Skeletal muscle tissue (tissue), 4 donors: Measurements from ENCODE around the gene C14orf180. TPM values are rescaled to one million over a fixed set of nuclear protein-coding genes. Genes with fewer than 3 reads are reported as not detected.

Source experiments
- H3K27ac ChIP-seq: one replicate; pipeline ENCODE4 v1.7.0; 2013; ENCODE audit warnings: mild to moderate bottlenecking, low read depth, low read length, inconsistent platforms
- H3K27me3 ChIP-seq, 3 donors: one replicate each; pipeline ENCODE4 v1.7.0; 2013; ENCODE audit warnings: low read length in 3 of 3; ENCODE audit not compliant: control insufficient read depth in 3 of 3, insufficient read depth in 3 of 3
- H3K36me3 ChIP-seq, 3 donors: one replicate each; pipeline ENCODE4 v1.7.0; 2013; ENCODE audit warnings: low read length in 3 of 3; ENCODE audit not compliant: control insufficient read depth in 3 of 3, insufficient read depth in 3 of 3
- H3K4me1 ChIP-seq, 3 donors: one replicate each; pipeline ENCODE4 v1.7.0; 2013; ENCODE audit warnings: low read length in 3 of 3, mild to moderate bottlenecking in 3 of 3; ENCODE audit not compliant: control insufficient read depth in 3 of 3, insufficient read depth in 3 of 3
- H3K4me3 ChIP-seq, 3 donors: one replicate each; pipeline ENCODE4 v1.7.0; 2013; ENCODE audit warnings: low read length in 3 of 3
- H3K9ac ChIP-seq, 3 donors: one replicate each; pipeline ENCODE4 v1.7.0; 2013; ENCODE audit warnings: low read length in 3 of 3, mild to moderate bottlenecking in 3 of 3, moderate library complexity in 2 of 3, low read depth in 1 of 3
- H3K9me3 ChIP-seq, 3 donors: one replicate each; pipeline ENCODE4 v1.7.0; 2013; ENCODE audit warnings: low read length in 3 of 3; ENCODE audit not compliant: control insufficient read depth in 3 of 3
- total RNA-seq: library from RNA; depleted of rRNA; stranded (reverse); fragments of >200 nt; gene quantifications from one replicate; pipeline ENCODE4 v1.2.3, GENCODE V29; 2014
- donor health status: Osteomylitis.

Gene C14orf180
- total RNA-seq, 1 donor from 2014 or later = 3.7 TPM

DNA sequence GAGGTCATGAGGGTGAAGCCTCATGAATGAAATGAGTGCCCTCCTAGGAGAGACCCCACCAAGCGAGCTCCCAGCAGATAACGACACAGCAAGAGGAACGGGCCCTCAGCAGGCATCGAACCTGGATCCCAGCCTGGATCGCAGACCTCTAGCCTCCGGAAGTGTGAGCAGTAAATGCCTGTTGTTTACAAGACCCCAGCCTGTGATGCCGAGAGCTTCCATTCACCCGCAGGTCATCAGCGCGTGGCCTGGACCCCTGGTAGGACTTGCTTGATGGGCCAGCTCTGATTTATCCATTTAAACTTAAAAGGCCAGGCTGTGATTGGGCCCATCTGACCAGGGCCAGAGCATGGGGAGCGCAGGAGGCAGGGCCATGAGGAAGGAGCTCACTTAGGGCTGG, 18.0 kb downstream of the C14orf180 start:
- Histone ChIP-seq H3K9me3 (no peaks in the 10 kb centered on the region), H3K27me3 (peaks cover 51 to 78% (median 61%) of the 10 kb centered on the region in 3 donors), H3K4me3 (no peak overlapping the region), H3K9ac (no peak overlapping the region), H3K4me1 (peaks cover 0 to 9% (median 8%) of the 10 kb centered on the region in 3 donors), H3K27ac (no peak overlapping the region), H3K36me3 (no peaks in the 10 kb centered on the region)

DNA sequence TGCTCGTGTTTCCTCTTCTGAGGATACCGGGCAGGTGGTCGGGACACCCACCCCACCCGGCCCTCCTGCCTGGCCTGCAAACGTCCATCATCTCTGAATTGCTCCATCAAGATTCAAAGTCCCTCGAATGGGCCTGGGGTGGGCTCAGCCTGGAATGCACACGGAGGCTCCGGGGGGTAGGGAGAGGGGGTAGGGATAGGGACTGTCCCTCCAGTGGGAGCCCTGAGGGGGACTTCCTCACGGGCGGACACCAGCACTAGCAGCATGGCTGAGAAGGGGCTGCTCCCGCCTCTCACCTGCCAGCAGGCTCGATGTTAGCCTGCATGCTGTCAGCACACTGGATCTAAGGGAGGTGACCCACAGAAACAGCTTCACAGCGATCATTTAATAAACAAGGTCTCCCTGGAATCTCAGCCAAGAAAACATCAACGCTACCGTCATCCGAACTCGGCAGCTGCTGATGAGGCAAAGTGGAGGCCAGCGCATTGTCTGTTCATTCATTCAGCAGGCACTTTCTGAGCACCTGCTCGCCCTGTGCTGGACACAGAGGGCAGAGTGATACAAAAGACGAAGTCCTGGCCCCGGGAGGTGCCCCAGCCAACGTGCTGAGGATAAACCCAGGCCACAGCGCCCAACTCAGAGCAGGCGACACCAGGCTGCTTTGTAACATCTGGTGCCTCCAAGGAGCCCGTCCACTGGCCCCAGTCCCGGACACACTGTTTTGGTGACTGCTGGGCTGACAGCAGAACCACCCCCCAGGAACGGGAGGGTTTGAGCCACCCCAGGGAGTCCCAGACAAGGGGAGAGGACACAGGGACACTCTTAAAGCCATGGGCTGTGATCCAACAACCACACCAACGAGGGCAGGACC, 18.7 kb downstream of the C14orf180 start:
- H3K27me3 ChIP-seq = peaks cover 56 to 84% (median 67%) of the 10 kb centered on the region in 3 donors
- H3K9me3 ChIP-seq = no peaks in the 10 kb centered on the region
- H3K4me3 ChIP-seq = no peak overlapping the region
- H3K27ac ChIP-seq = no peak overlapping the region
- H3K9ac ChIP-seq = no peak overlapping the region
- peaks cover 0 to 9% (median 8%) of the 10 kb centered on the region in 3 donors for H3K4me1 ChIP-seq
- H3K36me3 ChIP-seq = no peaks in the 10 kb centered on the region

- H3K4me1 ChIP-seq = peaks cover 0 to 9% (median 8%) of the 10 kb centered on the region in 3 donors
- peaks cover 56 to 85% (median 71%) of the 10 kb centered on the region in 3 donors for H3K27me3 ChIP-seq
- no peak overlapping the region for H3K27ac ChIP-seq
- H3K9me3 ChIP-seq = no peaks in the 10 kb centered on the region
- H3K36me3 ChIP-seq = no peaks in the 10 kb centered on the region
- H3K4me3 ChIP-seq = no peak overlapping the region
- no peak overlapping the region for H3K9ac ChIP-seq
Observed at GRCh38 chr14:104598910-104599273, 19.3 kb downstream of the C14orf180 start.

DNA sequence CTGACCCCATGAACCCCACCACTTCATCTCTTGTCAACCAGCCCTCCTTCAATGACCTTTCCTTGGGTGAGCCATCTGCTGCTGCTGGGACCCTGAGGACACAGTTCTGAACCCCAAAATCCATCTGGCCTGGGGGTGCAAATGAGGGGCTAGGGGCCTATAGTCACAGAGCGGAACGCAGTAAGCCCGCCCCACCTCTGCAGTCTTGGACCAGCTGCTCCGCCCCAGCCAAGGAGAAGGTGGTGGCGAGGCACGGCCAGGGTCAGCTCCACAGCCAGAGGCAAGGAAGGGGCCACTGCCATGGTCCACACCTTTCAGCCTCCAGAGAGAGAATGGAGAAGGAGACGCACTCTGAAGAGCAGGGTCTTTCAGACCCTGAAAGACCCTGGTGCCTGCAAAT, 19.9 kb downstream of the C14orf180 start:
- peaks cover 0 to 9% (median 8%) of the 10 kb centered on the region in 3 donors for H3K4me1 ChIP-seq
- H3K27me3 ChIP-seq = peaks cover 59 to 87% (median 74%) of the 10 kb centered on the region in 3 donors
- H3K36me3 ChIP-seq = no peaks in the 10 kb centered on the region
- no peak overlapping the region for H3K27ac ChIP-seq
- no peaks in the 10 kb centered on the region for H3K9me3 ChIP-seq
- no peak overlapping the region for H3K9ac ChIP-seq
- H3K4me3 ChIP-seq = no peak overlapping the region

DNA sequence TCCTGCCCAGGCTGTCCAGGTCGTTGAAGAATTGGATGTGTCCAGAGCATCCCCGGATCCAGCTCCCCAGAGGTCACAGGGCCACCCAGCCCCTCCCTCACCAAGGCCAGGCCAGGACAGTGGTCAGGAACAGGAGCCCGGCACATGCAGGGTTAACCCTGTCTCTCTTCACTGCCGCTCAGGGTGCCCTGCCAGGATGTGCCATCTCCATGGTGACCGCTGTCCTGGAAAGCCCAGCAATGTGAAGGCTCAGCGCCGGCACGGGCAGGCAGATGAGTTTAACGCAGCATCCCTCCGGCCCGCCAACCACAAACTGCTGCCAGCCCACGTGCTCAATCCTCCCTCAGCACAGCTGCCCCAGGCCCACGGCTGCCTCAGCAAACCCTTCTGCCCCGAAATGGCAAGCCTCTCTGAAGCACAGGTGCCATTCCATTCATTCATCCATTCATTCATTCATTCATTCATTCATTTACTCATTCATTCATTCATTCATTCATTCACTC, 20.6 kb downstream of the C14orf180 start:
- H3K27ac ChIP-seq = no peak overlapping the region
- H3K4me1 ChIP-seq = peaks cover 0 to 9% (median 8%) of the 10 kb centered on the region in 3 donors
- H3K36me3 ChIP-seq = no peaks in the 10 kb centered on the region
- peaks cover 63 to 90% (median 75%) of the 10 kb centered on the region in 3 donors for H3K27me3 ChIP-seq
- no peaks in the 10 kb centered on the region for H3K9me3 ChIP-seq
- H3K9ac ChIP-seq = no peak overlapping the region
- no peak overlapping the region for H3K4me3 ChIP-seq

DNA sequence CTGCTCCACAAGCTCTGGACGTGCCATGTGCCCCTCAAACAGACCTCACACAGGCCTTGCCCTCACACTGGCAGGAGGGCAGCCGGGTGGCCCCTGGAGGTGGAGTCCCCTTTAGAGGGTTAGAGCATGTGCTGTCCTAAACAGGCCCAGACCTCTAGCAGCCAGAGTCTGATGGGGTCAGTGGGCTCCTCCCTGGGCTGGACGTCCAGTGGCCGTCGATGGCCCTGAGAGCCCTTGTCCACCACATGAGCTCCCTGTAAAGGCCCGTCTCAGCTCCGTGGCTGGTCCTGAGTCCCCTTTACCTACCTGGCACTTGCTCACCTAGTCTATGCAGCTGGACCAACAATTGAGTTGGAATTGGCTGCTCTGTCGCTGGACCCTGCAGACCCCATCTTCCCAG, 21.2 kb downstream of the C14orf180 start:
- no peak overlapping the region for H3K9ac ChIP-seq
- peaks cover 62 to 86% (median 75%) of the 10 kb centered on the region in 3 donors for H3K27me3 ChIP-seq
- H3K9me3 ChIP-seq = no peaks in the 10 kb centered on the region
- no peak overlapping the region for H3K4me3 ChIP-seq
- H3K27ac ChIP-seq = no peak overlapping the region
- H3K4me1 ChIP-seq = peaks cover 0 to 9% (median 8%) of the 10 kb centered on the region in 3 donors
- no peaks in the 10 kb centered on the region for H3K36me3 ChIP-seq

- H3K9ac ChIP-seq = no peak overlapping the region
- no peak overlapping the region for H3K27ac ChIP-seq
- H3K4me3 ChIP-seq = no peak overlapping the region
- H3K4me1 ChIP-seq = peaks cover 0 to 9% (median 8%) of the 10 kb centered on the region in 3 donors
- H3K36me3 ChIP-seq = no peaks in the 10 kb centered on the region
- H3K9me3 ChIP-seq = no peaks in the 10 kb centered on the region
- H3K27me3 ChIP-seq = peaks cover 68 to 79% (median 72%) of the 10 kb centered on the region in 3 donors
Observed at GRCh38 chr14:104601786-104602185, 22.2 kb downstream of the C14orf180 start.

DNA sequence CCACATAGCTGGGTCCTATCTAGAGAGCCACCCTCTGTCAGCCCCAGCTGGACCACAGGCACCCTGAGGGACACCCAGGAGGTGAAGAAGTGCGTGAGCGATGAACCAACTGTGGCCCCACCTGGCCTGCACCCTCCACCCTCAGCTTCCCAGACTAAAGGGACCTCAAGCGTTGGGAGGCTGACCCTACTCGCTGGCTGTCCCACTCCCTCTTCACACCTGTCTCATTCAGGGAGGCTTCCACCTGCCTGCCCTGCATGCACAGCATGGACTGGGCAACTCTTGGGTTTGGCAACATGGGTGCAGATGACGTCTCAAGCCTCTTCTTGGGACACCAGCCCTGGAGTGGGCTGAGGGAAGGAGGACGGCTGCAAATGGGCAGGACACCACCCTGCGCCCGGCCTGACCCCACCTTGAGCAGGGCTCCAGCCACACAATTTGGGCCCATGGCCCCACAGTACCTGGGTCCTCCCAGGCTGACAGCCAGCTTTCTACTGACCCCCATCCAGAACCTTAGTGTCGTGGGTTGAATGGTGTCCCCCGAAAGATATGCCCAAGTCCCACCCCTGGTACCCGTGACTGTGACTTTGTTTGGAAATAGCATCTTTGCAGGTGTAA, 22.9 kb downstream of the C14orf180 start:
- Histone ChIP-seq H3K9ac (no peak overlapping the region), H3K4me3 (no peak overlapping the region), H3K4me1 (peaks cover 0 to 9% (median 8%) of the 10 kb centered on the region in 3 donors), H3K27ac (no peak overlapping the region), H3K27me3 (peaks cover 68 to 74% (median 74%) of the 10 kb centered on the region in 3 donors), H3K36me3 (no peaks in the 10 kb centered on the region), H3K9me3 (no peaks in the 10 kb centered on the region)

GRCh38 chr14:104602933-104603325, 23.4 kb downstream of the C14orf180 start:
- no peak overlapping the region for H3K9ac ChIP-seq
- H3K9me3 ChIP-seq = no peaks in the 10 kb centered on the region
- no peak overlapping the region for H3K27ac ChIP-seq
- H3K4me1 ChIP-seq = peaks cover 0 to 9% (median 8%) of the 10 kb centered on the region in 3 donors
- H3K27me3 ChIP-seq = peaks cover 68 to 71% (median 70%) of the 10 kb centered on the region in 3 donors
- no peak overlapping the region for H3K4me3 ChIP-seq
- H3K36me3 ChIP-seq = no peaks in the 10 kb centered on the region
